ENCODE data around the gene IRGQ. TPM values are rescaled to one million over a fixed set of nuclear protein-coding genes. Genes with fewer than 3 reads are reported as not detected.

Gene IRGQ
- total and polyA plus RNA-seq, 2 experiments from 2014 or later: 8.4 to 49.6 TPM

DNA sequence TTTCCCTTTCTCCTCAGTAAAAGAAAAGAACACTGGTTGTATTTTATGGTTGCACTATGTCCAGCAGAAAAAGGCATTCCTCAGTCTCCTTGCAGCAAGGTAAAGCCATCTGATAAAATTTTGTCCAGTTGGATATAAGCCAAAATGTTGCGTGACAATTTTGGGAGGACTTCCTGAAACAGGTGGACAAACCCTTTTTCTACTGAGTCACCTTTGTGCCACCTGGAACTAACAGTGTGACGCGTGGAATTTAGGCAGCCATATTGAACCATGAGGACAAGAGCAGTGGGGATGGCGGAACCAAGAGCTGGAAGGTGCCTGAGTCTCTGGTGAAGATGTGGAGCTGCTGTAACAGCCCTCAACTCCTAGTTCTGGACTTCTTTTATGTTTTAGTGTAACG is 35.6 kb upstream of the IRGQ start (continued):
- TF ChIP-seq, protein P1, sequence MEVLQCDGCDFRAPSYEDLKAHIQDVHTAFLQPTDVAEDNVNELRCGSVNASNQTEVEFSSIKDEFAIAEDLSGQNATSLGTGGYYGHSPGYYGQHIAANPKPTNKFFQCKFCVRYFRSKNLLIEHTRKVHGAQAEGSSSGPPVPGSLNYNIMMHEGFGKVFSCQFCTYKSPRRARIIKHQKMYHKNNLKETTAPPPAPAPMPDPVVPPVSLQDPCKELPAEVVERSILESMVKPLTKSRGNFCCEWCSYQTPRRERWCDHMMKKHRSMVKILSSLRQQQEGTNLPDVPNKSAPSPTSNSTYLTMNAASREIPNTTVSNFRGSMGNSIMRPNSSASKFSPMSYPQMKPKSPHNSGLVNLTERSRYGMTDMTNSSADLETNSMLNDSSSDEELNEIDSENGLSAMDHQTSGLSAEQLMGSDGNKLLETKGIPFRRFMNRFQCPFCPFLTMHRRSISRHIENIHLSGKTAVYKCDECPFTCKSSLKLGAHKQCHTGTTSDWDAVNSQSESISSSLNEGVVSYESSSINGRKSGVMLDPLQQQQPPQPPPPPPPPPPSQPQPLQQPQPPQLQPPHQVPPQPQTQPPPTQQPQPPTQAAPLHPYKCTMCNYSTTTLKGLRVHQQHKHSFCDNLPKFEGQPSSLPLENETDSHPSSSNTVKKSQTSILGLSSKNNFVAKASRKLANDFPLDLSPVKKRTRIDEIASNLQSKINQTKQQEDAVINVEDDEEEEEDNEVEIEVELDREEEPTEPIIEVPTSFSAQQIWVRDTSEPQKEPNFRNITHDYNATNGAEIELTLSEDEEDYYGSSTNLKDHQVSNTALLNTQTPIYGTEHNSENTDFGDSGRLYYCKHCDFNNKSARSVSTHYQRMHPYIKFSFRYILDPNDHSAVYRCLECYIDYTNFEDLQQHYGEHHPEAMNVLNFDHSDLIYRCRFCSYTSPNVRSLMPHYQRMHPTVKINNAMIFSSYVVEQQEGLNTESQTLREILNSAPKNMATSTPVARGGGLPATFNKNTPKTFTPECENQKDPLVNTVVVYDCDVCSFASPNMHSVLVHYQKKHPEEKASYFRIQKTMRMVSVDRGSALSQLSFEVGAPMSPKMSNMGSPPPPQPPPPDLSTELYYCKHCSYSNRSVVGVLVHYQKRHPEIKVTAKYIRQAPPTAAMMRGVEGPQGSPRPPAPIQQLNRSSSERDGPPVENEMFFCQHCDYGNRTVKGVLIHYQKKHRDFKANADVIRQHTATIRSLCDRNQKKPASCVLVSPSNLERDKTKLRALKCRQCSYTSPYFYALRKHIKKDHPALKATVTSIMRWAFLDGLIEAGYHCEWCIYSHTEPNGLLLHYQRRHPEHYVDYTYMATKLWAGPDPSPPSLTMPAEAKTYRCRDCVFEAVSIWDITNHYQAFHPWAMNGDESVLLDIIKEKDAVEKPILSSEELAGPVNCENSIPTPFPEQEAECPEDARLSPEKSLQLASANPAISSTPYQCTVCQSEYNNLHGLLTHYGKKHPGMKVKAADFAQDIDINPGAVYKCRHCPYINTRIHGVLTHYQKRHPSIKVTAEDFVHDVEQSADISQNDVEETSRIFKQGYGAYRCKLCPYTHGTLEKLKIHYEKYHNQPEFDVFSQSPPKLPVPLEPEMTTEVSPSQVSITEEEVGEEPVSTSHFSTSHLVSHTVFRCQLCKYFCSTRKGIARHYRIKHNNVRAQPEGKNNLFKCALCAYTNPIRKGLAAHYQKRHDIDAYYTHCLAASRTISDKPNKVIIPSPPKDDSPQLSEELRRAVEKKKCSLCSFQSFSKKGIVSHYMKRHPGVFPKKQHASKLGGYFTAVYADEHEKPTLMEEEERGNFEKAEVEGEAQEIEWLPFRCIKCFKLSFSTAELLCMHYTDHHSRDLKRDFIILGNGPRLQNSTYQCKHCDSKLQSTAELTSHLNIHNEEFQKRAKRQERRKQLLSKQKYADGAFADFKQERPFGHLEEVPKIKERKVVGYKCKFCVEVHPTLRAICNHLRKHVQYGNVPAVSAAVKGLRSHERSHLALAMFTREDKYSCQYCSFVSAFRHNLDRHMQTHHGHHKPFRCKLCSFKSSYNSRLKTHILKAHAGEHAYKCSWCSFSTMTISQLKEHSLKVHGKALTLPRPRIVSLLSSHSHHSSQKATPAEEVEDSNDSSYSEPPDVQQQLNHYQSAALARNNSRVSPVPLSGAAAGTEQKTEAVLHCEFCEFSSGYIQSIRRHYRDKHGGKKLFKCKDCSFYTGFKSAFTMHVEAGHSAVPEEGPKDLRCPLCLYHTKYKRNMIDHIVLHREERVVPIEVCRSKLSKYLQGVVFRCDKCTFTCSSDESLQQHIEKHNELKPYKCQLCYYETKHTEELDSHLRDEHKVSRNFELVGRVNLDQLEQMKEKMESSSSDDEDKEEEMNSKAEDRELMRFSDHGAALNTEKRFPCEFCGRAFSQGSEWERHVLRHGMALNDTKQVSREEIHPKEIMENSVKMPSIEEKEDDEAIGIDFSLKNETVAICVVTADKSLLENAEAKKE (CRISPR knock-in tag; IDR thresholded peaks at IDR 0.05): no peak
- no peak for TF ChIP-seq POLR2AphosphoS5 (IDR thresholded peaks at IDR 0.05; ENCODE audit: low read depth)
- no peak for TF ChIP-seq ZNF114 (CRISPR knock-in tag; IDR thresholded peaks at IDR 0.05)
- no peak for TF ChIP-seq EZH2phosphoT487 (IDR thresholded peaks at IDR 0.05; ENCODE audit: unreplicated experiment)

DNA sequence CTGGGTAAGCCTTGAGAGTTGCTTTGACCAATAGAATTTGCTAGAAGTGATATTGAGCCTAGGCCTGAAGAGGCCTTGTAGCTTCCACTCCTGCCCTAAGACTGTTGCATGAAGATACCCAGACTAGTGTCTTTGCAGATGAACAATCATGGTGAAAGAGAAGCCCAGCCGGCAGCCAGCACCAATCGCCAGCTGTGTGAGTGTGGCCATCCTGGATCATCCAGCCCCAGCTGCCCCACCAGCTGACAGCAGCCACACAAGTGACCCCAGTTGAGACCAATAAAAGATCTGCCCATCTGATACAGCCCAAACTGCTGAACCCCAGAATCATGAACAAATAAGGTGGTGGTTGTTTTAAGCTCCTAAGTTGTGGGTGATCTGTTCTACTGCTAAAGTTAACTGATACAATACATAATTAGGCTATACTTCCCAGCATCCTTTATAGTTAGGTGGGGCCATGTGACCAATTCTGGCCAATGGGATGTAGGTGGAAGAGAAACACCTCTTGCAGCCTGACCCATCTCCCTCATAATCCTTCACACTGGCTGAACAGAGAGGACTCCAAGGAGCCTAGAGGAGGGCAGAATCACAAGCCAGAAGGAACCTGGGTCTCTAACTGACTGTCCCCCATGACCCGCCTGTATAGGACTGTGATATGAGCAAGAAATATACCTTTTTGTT is 32.9 kb upstream of the IRGQ start:
- Histone ChIP-seq H3K4me2 (no peak overlapping the region), H3K79me2 (replicated peaks; ENCODE audit: insufficient read depth) (no peaks in the 10 kb centered on the region), H4K20me1 (replicated peaks; ENCODE audit: insufficient read depth) (peaks cover 12% of the 10 kb centered on the region), H3K9me2 (ENCODE audit: insufficient read depth) (no peaks in the 10 kb centered on the region), H3K27ac (ENCODE audit: low read depth) (no peak overlapping the region), H2AFZ (no peak overlapping the region), H3K27me3 (ENCODE audit: insufficient read depth) (no peaks in the 10 kb centered on the region), H3K4me3 (no peak overlapping the region), H3K4me1 (ENCODE audit: insufficient read depth) (peaks cover 8% of the 10 kb centered on the region; the same call in 1 of the 2 replicates), H3F3A (replicated peaks; ENCODE audit: low read depth) (peaks cover 9% of the 10 kb centered on the region), H3K36me3 (ENCODE audit: insufficient read depth) (no peaks in the 10 kb centered on the region)
- Mint-ChIP-seq H3K4me3 (no peak overlapping the region), H3K27me3 (ENCODE audit: insufficient read depth, low read depth, poor library complexity) (peaks cover 21% of the 10 kb centered on the region), H3K27ac (no peak overlapping the region), H3K4me1 (peaks cover 12% of the 10 kb centered on the region), H3K9me3 (peaks cover 2% of the 10 kb centered on the region; the same call in 2 of the 3 replicates), H3K36me3 (ENCODE audit: low read depth) (peaks cover 14% of the 10 kb centered on the region; the same call in 2 of the 3 replicates)
- DNase-seq (ENCODE audit: low spot score) (no peak), ATAC-seq (no peak)
- TF ChIP-seq STAT1 (IDR thresholded peaks at IDR 0.05; ENCODE audit: unreplicated experiment) (no peak), EZH2phosphoT487 (IDR thresholded peaks at IDR 0.05; ENCODE audit: unreplicated experiment) (no peak), EZH2 (IDR thresholded peaks at IDR 0.05; ENCODE audit: low read depth, unreplicated experiment) (no peak), NANOG (IDR thresholded peaks at IDR 0.05; ENCODE audit: borderline replicate concordance) (no peak), POLR2AphosphoS5 (IDR thresholded peaks at IDR 0.05; ENCODE audit: low read depth) (no peak), JUNB (IDR thresholded peaks at IDR 0.05; ENCODE audit: unreplicated experiment) (no peak), CREB1 (CRISPR knock-in tag; IDR thresholded peaks at IDR 0.05; ENCODE audit: low read depth) (no peak), ZNF331 (CRISPR knock-in tag; IDR thresholded peaks at IDR 0.05; ENCODE audit: low read depth) (no peak)
- TF ChIP-seq, protein P2, sequence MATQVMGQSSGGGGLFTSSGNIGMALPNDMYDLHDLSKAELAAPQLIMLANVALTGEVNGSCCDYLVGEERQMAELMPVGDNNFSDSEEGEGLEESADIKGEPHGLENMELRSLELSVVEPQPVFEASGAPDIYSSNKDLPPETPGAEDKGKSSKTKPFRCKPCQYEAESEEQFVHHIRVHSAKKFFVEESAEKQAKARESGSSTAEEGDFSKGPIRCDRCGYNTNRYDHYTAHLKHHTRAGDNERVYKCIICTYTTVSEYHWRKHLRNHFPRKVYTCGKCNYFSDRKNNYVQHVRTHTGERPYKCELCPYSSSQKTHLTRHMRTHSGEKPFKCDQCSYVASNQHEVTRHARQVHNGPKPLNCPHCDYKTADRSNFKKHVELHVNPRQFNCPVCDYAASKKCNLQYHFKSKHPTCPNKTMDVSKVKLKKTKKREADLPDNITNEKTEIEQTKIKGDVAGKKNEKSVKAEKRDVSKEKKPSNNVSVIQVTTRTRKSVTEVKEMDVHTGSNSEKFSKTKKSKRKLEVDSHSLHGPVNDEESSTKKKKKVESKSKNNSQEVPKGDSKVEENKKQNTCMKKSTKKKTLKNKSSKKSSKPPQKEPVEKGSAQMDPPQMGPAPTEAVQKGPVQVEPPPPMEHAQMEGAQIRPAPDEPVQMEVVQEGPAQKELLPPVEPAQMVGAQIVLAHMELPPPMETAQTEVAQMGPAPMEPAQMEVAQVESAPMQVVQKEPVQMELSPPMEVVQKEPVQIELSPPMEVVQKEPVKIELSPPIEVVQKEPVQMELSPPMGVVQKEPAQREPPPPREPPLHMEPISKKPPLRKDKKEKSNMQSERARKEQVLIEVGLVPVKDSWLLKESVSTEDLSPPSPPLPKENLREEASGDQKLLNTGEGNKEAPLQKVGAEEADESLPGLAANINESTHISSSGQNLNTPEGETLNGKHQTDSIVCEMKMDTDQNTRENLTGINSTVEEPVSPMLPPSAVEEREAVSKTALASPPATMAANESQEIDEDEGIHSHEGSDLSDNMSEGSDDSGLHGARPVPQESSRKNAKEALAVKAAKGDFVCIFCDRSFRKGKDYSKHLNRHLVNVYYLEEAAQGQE (IDR thresholded peaks at IDR 0.05; ENCODE audit: unreplicated experiment): no peak
- TF ChIP-seq, protein P3, sequence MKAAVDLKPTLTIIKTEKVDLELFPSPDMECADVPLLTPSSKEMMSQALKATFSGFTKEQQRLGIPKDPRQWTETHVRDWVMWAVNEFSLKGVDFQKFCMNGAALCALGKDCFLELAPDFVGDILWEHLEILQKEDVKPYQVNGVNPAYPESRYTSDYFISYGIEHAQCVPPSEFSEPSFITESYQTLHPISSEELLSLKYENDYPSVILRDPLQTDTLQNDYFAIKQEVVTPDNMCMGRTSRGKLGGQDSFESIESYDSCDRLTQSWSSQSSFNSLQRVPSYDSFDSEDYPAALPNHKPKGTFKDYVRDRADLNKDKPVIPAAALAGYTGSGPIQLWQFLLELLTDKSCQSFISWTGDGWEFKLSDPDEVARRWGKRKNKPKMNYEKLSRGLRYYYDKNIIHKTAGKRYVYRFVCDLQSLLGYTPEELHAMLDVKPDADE (IDR thresholded peaks at IDR 0.05): no peak
